Hepatocyte (in vitro differentiated cells): ENCODE data around the gene NSL1. TPM values are rescaled to one million over a fixed set of nuclear protein-coding genes. Genes with fewer than 3 reads are reported as not detected.

Source experiments
- DNase-seq: peaks from one replicate; pipeline ENCODE4 v3.0.0-alpha.2; 2016; ENCODE audit warnings: low spot score
- H2AFZ ChIP-seq: fragments of 200-600 bp; sonication (generic); 2 replicates; pipeline ENCODE4 v1.6.0; 2016; ENCODE audit warnings: antibody characterized with exemption, mild to moderate bottlenecking
- H3K27ac ChIP-seq: fragments of 200-600 bp; sonication (generic); 2 replicates; pipeline ENCODE4 v1.5.1; 2016; ENCODE audit warnings: mild to moderate bottlenecking
- H3K27me3 ChIP-seq: fragments of 200-600 bp; sonication (generic); 2 replicates; pipeline ENCODE4 v1.6.1; 2016
- H3K36me3 ChIP-seq: fragments of 200-600 bp; sonication (generic); replicated peaks from 2 replicates; pipeline ENCODE4 v1.5.1; 2016; ENCODE audit warnings: low read depth; ENCODE audit not compliant: insufficient read depth
- H3K4me1 ChIP-seq: fragments of 200-600 bp; sonication (generic); 2 replicates; pipeline ENCODE4 v1.5.1; 2016; ENCODE audit warnings: mild to moderate bottlenecking, moderate library complexity; ENCODE audit not compliant: insufficient read depth
- H3K4me2 ChIP-seq: fragments of 200-600 bp; sonication (generic); 2 replicates; pipeline ENCODE4 v1.6.0; 2016
- H3K4me3 ChIP-seq: fragments of 200-600 bp; sonication (generic); 2 replicates; pipeline ENCODE4 v1.5.1; 2016; ENCODE audit warnings: mild to moderate bottlenecking
- H3K79me2 ChIP-seq: fragments of 200-600 bp; sonication (generic); 2 replicates; pipeline ENCODE4 v1.6.0; 2017; ENCODE audit warnings: mild to moderate bottlenecking
- H3K9me2 ChIP-seq: fragments of 200-600 bp; sonication (generic); replicated peaks from 2 replicates; pipeline ENCODE4 v1.6.0; 2017; ENCODE audit warnings: mild to moderate bottlenecking; ENCODE audit not compliant: insufficient read depth
- H3K9me3 ChIP-seq: fragments of 200-600 bp; sonication (generic); 2 replicates; pipeline ENCODE4 v1.5.1; 2016; ENCODE audit warnings: low read depth, mild to moderate bottlenecking
- H4K20me1 ChIP-seq: fragments of 200-600 bp; sonication (generic); 2 replicates; pipeline ENCODE4 v1.6.0; 2016; ENCODE audit warnings: mild to moderate bottlenecking; ENCODE audit not compliant: insufficient read depth, poor library complexity, severe bottlenecking
- EZH2 ChIP-seq: fragments of 200-600 bp; sonication (generic); IDR thresholded peaks from 2 replicates; pipeline ENCODE4 v1.6.1; 2016; ENCODE audit warnings: antibody characterized with exemption, mild to moderate bottlenecking, borderline replicate concordance
- EZH2phosphoT487 ChIP-seq: fragments of 200-600 bp; sonication (generic); IDR thresholded peaks from one replicate; pipeline ENCODE4 v1.6.1; 2018; ENCODE audit warnings: antibody characterized with exemption, mild to moderate bottlenecking, low read depth, moderate library complexity; ENCODE audit not compliant: unreplicated experiment, severe bottlenecking
- WGBS: methylation state at CpG from one replicate; pipeline ENCODE4 v1.1.6; 2016; ENCODE audit warnings: low lambda C conversion rate; ENCODE audit errors: missing lambda C conversion rate; 5-methylcytosine and 5-hydroxymethylcytosine counted together
- polyA plus RNA-seq: library from polyadenylated mRNA; unstranded; fragments of >200 nt; fragmentation: Nextera tagmentation; extraction: Ambion mirVana; gene quantifications from 2 replicates; pipeline ENCODE4 v1.2.1, GENCODE V29; 2016
- total RNA-seq: library from RNA; depleted of rRNA; stranded (reverse); fragments of >200 nt; gene quantifications from 2 replicates; pipeline ENCODE4 v1.2.3, GENCODE V29; 2014
- TF ChIP-seq, protein P1 (sequence below): fragments of 200-600 bp; sonication (generic); IDR thresholded peaks from 2 replicates; pipeline ENCODE4 v1.5.1; 2016; ENCODE audit warnings: antibody characterized with exemption, mild to moderate bottlenecking; ENCODE audit not compliant: poor library complexity

NSL1 gene
- total and polyA plus RNA-seq, 2 experiments from 2014 or later: 27.2 to 39.5 TPM

DNA sequence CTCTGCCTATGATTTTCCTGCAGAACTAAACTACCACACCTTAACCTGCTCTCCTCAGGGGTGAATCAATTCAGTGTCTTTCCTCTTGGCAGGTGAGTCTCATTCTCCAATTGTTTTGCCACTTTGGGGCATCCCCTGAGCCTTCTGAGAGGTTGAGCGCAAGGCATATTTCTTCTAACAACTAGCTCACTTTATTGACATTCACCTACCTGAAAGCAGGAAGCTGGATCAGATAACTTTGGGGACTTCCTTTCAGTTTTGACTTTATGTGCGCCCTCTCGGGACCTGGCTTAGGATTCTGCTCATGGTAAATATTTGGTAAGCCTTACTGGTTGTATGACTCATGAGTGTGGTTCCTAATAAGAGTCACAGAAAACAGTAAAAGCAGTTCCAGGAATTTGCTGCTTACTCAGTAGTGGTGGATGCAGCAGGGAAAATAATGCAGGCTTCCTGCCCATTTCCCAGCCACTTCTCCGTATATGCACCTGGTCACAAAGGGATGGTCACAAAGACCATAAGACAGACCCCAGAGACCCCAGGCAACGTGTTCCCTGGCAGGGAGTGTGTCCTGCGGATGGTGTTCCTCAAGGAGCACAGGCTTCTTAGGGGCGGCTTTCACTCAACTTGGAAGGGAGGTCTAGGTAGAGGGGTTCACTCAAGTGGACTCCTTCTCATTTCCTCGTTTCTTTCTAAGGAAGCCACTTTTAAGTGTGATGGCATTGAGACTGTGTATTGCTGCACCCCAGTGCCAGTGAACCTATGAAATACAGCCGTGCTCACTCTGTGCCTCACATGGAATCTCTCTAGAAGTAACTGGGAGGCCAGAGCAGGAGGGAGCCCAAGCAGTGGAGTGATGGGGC lies 70.0 kb downstream of the NSL1 start:
- Histone ChIP-seq H2AFZ (no peak overlapping the region), H3K9me2 (no peaks in the 10 kb centered on the region), H3K4me3 (no peak overlapping the region), H3K79me2 (no peaks in the 10 kb centered on the region), H3K36me3 (no peaks in the 10 kb centered on the region), H3K4me2 (peak overlapping the region; percentile 22), H3K27me3 (peaks cover 10% of the 10 kb centered on the region), H3K27ac (peak overlapping the region; percentile 38), H3K4me1 (no peaks in the 10 kb centered on the region), H4K20me1 (no peaks in the 10 kb centered on the region), H3K9me3 (no peaks in the 10 kb centered on the region)
- DNase-seq: peak; percentile 39
- 73% methylated on average over 9 of the region's 9 CpGs for WGBS
- TF ChIP-seq EZH2 (no peak), EZH2phosphoT487 (no peak)
- TF ChIP-seq, protein P1, sequence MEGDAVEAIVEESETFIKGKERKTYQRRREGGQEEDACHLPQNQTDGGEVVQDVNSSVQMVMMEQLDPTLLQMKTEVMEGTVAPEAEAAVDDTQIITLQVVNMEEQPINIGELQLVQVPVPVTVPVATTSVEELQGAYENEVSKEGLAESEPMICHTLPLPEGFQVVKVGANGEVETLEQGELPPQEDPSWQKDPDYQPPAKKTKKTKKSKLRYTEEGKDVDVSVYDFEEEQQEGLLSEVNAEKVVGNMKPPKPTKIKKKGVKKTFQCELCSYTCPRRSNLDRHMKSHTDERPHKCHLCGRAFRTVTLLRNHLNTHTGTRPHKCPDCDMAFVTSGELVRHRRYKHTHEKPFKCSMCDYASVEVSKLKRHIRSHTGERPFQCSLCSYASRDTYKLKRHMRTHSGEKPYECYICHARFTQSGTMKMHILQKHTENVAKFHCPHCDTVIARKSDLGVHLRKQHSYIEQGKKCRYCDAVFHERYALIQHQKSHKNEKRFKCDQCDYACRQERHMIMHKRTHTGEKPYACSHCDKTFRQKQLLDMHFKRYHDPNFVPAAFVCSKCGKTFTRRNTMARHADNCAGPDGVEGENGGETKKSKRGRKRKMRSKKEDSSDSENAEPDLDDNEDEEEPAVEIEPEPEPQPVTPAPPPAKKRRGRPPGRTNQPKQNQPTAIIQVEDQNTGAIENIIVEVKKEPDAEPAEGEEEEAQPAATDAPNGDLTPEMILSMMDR: no peak

DNA sequence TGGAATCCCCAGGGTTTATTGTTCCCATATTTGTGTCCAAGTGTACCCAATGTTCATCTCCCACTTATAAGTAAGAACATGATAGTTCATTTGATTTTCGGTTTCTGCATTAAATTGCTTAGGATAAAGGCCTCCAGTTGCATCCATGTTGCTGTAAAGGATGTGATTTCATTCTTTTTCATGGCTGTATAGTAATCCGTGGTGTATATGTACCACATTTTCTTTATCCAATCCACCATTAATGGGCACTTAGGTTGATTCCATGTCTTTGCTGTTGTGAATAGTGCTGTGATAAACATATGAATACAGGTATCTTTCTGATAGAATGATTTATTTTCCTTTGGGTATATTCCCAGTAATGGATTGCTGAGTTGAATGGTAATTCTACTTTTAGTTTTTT lies 71.9 kb downstream of the NSL1 start:
- 96% methylated on average over 2 of the region's 2 CpGs for WGBS
- Histone ChIP-seq H4K20me1 (no peaks in the 10 kb centered on the region), H3K27ac (no peak overlapping the region), H3K4me2 (no peak overlapping the region), H3K36me3 (no peaks in the 10 kb centered on the region), H3K79me2 (no peaks in the 10 kb centered on the region), H3K9me2 (no peaks in the 10 kb centered on the region), H2AFZ (no peak overlapping the region), H3K4me1 (no peaks in the 10 kb centered on the region), H3K27me3 (peaks cover 10% of the 10 kb centered on the region), H3K9me3 (no peaks in the 10 kb centered on the region), H3K4me3 (no peak overlapping the region)
- TF ChIP-seq EZH2phosphoT487: no peak
- TF ChIP-seq, protein P1: no peak
- TF ChIP-seq EZH2: no peak
- DNase-seq: no peak

DNA sequence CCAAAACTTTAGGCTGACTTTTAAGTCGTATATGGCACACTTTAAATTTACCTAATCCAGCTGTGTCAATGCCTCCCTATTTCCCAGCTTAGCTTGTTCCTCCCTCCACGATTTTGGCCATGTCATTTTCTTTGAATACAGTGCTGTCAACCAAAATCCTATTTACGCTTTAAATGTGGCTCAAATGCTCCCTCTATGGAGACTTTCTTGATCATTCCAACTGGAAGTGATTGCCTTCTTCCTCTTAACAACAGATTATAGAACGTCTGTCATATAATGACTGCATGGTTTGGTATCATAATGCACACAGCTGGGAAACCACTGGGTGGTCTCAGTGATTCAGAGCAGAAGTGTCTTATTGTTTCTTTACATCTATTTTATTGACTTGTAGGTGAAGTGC lies 73.1 kb downstream of the NSL1 start:
- H3K4me3 ChIP-seq: no peak overlapping the region
- no peaks in the 10 kb centered on the region for H3K36me3 ChIP-seq
- no peaks in the 10 kb centered on the region for H3K4me1 ChIP-seq
- 32% methylated on average over 4 of the region's 4 CpGs for WGBS
- H3K27ac ChIP-seq: no peak overlapping the region
- TF ChIP-seq, protein P1: peak; percentile 10
- TF ChIP-seq EZH2phosphoT487: no peak
- no peaks in the 10 kb centered on the region for H3K9me3 ChIP-seq
- no peaks in the 10 kb centered on the region for H4K20me1 ChIP-seq
- H3K9me2 ChIP-seq: no peaks in the 10 kb centered on the region
- H3K27me3 ChIP-seq: peaks cover 10% of the 10 kb centered on the region
- no peak overlapping the region for H3K4me2 ChIP-seq
- H2AFZ ChIP-seq: no peak overlapping the region
- no peak for DNase-seq
- H3K79me2 ChIP-seq: no peaks in the 10 kb centered on the region
